Peyer's patch (tissue), 4 donors: ENCODE data around the gene KRT35.

ENCODE experiments used
- CTCF ChIP-seq, 6 experiments: fragments of 450-650 bp in 4 of 6; fragments of 200-600 bp in 2 of 6; sonication (generic) in 1 of 6; IDR thresholded peaks; one replicate each; pipeline ENCODE4 v1.5.1; 2017 to 2019; ENCODE audit warnings: antibody characterized with exemption in 6 of 6, mild to moderate bottlenecking in 3 of 6, moderate library complexity in 1 of 6
- POLR2A ChIP-seq, 2 donors: fragments of 450-650 bp; IDR thresholded peaks; one replicate each; pipeline ENCODE4 v1.5.1; 2017; ENCODE audit warnings: antibody characterized with exemption in 2 of 2, mild to moderate bottlenecking in 2 of 2, moderate library complexity in 2 of 2

GRCh38 chr17:41457676-41458075, 23.3 kb downstream of the KRT35 start:
- TF ChIP-seq CTCF (IDR thresholded peaks at IDR 0.05) = no peak
- TF ChIP-seq POLR2A (IDR thresholded peaks at IDR 0.05) = no peak
